HFF-Myc (cell line): Measurements from ENCODE around the gene ANKRD55.
A peak's percentile ranks its signal among the peaks of the same experiment; 100 is the strongest.

Source experiments
- DNase-seq: peaks from one replicate; pipeline ENCODE4 v3.0.0-alpha.2; 2011; ENCODE audit warnings: low read depth; ENCODE audit errors: extremely low read depth
- H3K4me3 ChIP-seq: replicated peaks from 2 replicates; pipeline ENCODE4 v1.5.1; 2011; ENCODE audit warnings: low read depth, mild to moderate bottlenecking, control low read depth, low read length
- CTCF ChIP-seq: IDR thresholded peaks from 2 replicates; pipeline ENCODE4 v1.5.1; 2012; ENCODE audit warnings: mild to moderate bottlenecking, low read depth, low read length, control low read depth; ENCODE audit errors: missing control alignments

The ANKRD55 gene

GRCh38 chr5:56192246-56192645 lies 40.9 kb downstream of the ANKRD55 start:
- TF ChIP-seq CTCF = no peak
- no peak for DNase-seq
- no peak overlapping the region for H3K4me3 ChIP-seq

GRCh38 chr5:56191656-56192055 lies 41.5 kb downstream of the ANKRD55 start:
- no peak overlapping the region for H3K4me3 ChIP-seq
- TF ChIP-seq CTCF = no peak
- DNase-seq = no peak

- TF ChIP-seq CTCF = no peak
- no peak overlapping the region for H3K4me3 ChIP-seq
- peak; percentile 69 for DNase-seq
Observed at GRCh38 chr5:56190497-56190896, 42.6 kb downstream of the ANKRD55 start.

- no peak for DNase-seq
- H3K4me3 ChIP-seq = no peak overlapping the region
- TF ChIP-seq CTCF = no peak
Observed at GRCh38 chr5:56185768-56186311, 47.3 kb downstream of the ANKRD55 start.

- no peak overlapping the region for H3K4me3 ChIP-seq
- DNase-seq = peak; percentile 56
- no peak for TF ChIP-seq CTCF
Observed at GRCh38 chr5:56183506-56183905, 49.6 kb downstream of the ANKRD55 start.

- no peak for DNase-seq
- TF ChIP-seq CTCF = no peak
- no peak overlapping the region for H3K4me3 ChIP-seq
Observed at GRCh38 chr5:56179442-56179841, 53.7 kb downstream of the ANKRD55 start.

- DNase-seq = no peak
- no peak for TF ChIP-seq CTCF
- H3K4me3 ChIP-seq = no peak overlapping the region
Observed at GRCh38 chr5:56178823-56179222, 54.3 kb downstream of the ANKRD55 start.
